ENCODE measurements around the gene POFUT2.

DNA sequence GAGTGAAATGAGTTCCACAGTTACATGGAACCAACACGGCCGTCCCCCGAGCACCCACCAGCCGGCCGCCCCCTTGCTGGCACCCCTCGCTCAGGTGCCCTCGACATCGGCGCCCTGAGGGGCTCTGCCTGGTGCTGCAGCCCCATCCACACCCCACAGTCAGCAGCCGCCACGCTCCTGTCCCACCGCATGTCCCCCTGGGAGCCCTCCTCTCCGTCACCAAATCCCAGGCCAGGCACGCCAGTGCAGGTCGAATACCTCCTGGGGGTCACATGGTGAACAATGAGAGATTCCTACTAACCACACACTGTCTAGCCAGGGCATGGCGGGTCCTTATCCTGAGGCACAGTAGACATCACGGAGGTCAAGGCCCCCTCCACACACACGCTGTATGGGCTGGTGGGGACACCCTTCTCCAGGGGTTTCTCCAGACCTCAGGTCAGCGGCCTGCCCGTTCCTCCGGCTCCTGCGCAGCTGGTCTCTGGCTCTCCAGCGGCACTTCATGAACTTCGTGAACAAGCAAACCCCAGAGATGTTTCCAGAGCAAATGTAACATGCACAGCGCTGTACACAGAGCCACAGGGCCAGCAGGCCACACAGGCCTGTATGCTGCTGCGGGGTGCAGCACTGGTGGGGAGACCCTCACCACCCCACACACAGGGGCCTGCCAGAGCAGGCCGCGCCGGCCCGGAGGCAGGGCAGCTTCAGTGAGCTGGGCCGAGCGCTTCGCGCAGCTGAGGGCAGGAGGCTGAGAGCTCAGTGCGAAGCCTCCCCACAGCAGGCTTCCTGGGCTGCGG is 21.8 kb downstream of the POFUT2 start:
- TF ChIP-seq, protein P1, sequence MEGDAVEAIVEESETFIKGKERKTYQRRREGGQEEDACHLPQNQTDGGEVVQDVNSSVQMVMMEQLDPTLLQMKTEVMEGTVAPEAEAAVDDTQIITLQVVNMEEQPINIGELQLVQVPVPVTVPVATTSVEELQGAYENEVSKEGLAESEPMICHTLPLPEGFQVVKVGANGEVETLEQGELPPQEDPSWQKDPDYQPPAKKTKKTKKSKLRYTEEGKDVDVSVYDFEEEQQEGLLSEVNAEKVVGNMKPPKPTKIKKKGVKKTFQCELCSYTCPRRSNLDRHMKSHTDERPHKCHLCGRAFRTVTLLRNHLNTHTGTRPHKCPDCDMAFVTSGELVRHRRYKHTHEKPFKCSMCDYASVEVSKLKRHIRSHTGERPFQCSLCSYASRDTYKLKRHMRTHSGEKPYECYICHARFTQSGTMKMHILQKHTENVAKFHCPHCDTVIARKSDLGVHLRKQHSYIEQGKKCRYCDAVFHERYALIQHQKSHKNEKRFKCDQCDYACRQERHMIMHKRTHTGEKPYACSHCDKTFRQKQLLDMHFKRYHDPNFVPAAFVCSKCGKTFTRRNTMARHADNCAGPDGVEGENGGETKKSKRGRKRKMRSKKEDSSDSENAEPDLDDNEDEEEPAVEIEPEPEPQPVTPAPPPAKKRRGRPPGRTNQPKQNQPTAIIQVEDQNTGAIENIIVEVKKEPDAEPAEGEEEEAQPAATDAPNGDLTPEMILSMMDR (conservative IDR thresholded peaks at IDR 0.05; ENCODE audit: low read depth, low read length) = no peak
- TF ChIP-seq EZH2 (IDR thresholded peaks at IDR 0.05; ENCODE audit: borderline replicate concordance, low read depth, low read length, poor library complexity, severe bottlenecking) = no peak
